Urothelium cell line (cell line): ENCODE data around the gene STRA8.
"Not testable (repeated sequence)": the region's sequence is repeated elsewhere in the genome, so short reads cannot be mapped to it uniquely, and the experiment has no call there.

Source experiments
- DNase-seq: peaks from one replicate; pipeline ENCODE4 v3.0.0; 2011; ENCODE audit warnings: low spot score, mixed read lengths
- FAIRE-seq: peaks from 2 replicates; lab custom pipeline; 2011; peaks lifted over from hg19 to GRCh38; lab: Jason Lieb, UNC

Gene STRA8

DNA sequence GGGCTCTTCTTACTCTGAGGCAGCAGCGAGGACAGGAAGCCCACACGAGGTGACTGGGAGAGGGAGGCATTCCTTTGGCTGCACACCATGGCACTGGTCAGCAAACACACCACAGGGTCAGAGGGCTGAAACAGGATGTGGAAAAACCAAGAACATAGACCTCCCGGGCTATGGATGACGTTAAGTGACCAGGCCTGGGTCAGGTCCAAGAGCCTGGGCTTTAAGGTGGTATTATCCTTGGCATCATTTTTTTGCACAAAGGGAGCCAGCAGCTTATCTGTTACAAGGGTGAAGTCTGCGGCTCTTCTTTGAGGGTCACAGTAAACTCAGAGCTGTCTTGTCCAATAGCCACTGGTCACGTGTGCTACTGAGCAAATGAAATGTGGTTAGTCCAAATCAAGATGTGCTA is 29.3 kb upstream of the STRA8 start:
- FAIRE-seq (no peak), DNase-seq (no peak)

- no peak for DNase-seq
- no peak for FAIRE-seq
Observed at GRCh38 chr7:135204876-135205275, 28.8 kb upstream of the STRA8 start.

DNA sequence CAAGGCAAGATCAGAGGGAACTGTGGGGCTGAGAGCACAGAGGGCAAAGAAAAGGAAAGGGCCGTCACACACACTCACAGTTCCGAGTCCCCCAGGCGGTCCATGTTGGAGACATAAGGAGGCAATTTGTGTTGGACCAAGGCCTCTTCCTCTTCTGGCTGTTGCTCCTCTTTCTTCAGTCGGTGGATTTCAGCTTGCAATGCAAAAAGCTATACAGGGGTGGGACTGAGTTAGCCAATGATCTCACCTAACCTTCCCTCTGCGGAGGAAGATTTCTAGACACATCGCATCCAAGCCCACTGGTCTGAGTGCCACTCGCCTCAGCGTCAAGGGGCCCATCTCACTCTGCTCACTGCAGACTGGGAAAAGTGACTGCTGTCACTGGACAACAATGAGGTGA is 27.8 kb upstream of the STRA8 start:
- FAIRE-seq (no peak), DNase-seq (no peak)

GRCh38 chr7:135206941-135207391 is 26.7 kb upstream of the STRA8 start:
- FAIRE-seq: no peak
- no peak for DNase-seq

DNA sequence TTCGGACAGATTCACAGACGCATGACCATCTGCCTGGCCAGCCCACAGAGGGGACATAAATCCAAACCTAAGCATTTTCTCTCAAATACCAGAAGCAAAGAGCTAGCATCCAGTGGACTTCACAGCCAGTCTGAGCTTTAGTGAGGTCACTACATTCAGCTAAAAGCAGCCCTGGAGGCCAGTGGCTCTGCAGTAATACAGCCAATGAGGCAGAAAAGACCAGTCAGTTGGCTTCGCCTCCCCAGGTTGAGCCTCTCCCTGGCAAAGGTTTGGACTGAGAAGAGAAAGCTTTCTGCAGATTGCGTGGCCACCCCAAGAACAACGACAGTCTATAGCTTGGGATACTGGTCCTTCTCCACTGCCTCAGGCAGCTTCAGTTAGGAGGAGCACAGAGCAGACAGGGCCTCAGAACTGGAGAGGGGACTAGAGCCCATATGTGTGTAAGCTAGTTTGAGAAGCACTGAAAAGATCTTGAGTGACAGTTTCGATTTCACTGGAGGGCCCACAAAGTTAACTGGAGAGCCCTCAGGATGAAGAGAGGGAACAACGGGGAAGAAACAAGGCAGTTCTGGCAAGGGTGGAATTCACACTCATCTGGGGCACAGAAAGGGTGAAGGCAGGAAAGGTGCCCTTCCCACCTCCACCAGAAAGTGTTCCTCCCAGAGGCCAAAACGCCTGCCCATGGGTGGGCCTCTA is 26.1 kb upstream of the STRA8 start:
- FAIRE-seq: no peak
- no peak for DNase-seq

DNA sequence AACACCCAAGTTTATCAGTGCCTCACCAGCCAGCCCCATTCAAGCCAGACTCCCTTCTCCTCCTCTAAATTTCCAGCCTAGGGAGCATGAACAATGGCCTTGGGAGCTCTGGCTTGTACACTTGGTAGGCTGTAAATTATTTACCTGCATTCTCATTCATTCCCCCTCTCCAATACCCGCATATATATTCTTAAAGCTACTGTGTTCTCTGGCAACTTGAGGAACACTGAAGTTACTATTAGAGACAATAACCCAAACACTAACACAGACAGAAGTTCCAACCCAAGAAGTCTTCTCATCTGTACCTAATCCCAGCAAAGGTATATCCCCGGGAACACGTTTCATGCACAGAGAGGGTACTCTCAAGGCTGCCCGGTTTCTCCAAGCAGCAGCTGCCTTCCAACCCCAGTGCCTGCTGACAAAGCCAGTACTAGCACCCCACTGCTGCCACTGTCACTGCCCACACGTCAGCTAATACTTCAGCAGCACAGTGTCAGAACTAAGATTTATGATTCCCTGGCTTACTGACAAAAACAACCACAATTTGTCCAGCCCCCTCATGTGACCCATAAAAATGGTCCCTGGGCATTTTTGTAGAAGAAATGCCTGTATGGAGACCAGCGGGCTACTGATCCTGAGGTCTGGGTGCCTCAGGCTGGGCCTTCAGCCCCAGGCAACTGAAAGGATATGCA is 25.4 kb upstream of the STRA8 start:
- DNase-seq (no peak), FAIRE-seq (no peak)

DNA sequence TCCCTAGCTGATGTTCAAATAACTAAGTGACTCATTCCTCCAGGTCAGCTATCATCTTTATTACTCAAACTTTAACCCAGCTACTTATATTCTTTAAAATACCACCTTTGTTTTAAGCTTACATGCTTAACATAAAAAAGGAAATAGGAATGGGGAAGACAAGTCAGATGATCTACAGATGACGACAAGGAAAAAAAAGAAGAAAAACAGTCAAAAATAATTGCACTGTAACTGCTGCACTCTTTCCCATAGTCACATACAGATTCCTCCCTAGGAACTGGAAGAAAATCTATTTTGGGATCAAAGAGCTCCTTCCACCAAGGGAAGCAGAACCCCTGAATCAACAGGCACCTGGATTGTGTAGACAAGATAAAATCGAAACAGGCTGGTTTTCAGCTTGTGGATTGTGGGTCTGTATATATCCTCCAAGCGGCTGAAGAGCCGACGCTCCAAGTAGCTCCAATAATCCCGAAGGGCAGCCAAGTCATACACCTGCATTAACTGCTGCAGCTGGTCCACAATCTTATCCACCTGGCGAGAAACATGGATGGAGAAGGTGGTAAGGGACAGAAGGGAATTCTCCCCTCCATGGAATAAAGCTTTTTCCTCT is 24.3 kb upstream of the STRA8 start:
- DNase-seq (no peak), FAIRE-seq (no peak)

GRCh38 chr7:135210888-135211178 is 22.8 kb upstream of the STRA8 start:
- DNase-seq (peak; percentile 14), FAIRE-seq (no peak)

GRCh38 chr7:135211179-135211945 is 22.3 kb upstream of the STRA8 start, which contains the start of gene WDR91:
Gene WDR91, minus strand, starts transcription at chr7:135211526. Its CDS starts 24 bp downstream, at chr7:135211502.
- DNase-seq: peak; percentile 99
- no peak for FAIRE-seq

GRCh38 chr7:135211946-135212685 is 21.5 kb upstream of the STRA8 start:
- not testable (repeated sequence) for DNase-seq, FAIRE-seq

DNA sequence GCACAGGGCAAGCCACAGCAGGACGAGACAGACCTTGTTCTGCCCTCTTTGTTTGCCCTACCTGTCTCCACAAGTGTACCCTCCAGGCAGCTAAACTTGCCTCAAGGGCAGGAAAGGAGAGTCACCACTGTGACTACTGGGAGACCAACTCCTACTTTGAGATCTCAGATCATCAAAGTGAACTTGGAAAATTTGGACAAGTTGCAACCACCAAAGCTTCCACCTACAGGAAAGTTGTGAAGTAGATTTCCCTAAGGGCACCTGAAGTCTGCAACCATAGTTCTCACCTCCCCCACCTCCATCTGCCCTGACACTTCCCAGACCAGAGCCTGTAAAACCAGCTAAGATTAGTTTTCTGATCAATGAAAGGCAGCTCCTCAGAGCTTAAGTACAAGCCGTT is 19.8 kb upstream of the STRA8 start:
- no peak for DNase-seq
- no peak for FAIRE-seq

- FAIRE-seq (no peak), DNase-seq (no peak)
Observed at GRCh38 chr7:135215180-135215579, 18.5 kb upstream of the STRA8 start.

DNA sequence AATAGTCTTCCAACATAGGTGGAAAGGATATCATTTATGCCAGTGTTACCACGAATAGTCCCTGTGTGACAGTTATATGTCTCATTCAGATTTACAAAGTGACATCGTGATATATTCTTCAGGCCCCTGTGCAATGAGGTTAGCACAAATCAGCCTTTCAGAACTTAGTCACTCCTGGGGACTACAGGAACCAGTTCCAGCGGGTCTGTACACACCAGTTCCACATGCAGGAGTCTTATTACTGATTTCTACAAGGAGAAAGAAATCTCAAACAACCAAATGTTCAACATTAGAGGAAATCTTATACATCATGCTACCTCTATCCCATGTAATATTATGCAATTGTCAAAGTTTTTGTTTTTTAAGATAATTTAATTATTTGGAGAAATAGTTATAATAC is 17.9 kb upstream of the STRA8 start:
- FAIRE-seq: no peak
- DNase-seq: no peak

DNA sequence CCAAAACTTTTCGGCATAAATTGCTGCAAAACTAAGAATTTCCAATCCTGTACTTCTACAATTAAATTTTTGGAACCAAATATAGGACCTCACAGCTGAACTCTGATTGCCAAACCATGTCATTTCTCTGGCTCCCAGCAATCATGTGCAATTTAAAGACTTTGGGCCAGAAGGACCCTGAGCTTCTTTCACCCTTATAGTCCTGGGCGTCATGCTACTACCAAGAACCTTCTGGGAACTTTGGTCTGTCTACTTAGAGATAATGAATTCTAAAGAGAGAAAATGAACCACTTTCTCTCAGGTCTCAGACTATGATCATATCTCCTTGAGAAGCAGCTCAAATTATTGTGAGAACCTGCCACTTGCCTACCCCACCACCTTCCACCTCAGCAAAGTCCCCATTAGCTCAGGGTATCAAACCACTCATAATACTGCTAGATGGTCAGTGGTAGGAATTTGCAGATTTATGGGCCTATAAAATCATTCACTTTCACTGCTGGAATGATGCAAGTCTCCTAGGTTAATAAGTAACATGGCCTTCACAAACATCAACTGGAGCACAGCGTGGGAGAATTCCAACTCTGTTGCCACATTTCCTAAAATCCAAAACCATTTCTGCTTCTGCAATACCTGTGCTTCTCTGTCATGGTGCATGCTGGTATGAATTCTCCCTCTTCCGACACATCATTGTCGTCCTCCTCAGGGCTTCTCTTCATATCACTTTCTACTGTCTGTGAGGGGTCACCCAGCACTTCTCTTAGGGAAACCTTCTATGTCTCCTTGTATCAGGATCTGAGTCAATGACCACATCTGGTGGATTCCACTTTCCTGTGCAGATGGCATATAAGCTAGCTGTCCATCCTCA is 15.8 kb upstream of the STRA8 start:
- DNase-seq (no peak), FAIRE-seq (no peak)

- no peak for DNase-seq
- FAIRE-seq: no peak
Observed at GRCh38 chr7:135224027-135224426, 9.6 kb upstream of the STRA8 start.

DNA sequence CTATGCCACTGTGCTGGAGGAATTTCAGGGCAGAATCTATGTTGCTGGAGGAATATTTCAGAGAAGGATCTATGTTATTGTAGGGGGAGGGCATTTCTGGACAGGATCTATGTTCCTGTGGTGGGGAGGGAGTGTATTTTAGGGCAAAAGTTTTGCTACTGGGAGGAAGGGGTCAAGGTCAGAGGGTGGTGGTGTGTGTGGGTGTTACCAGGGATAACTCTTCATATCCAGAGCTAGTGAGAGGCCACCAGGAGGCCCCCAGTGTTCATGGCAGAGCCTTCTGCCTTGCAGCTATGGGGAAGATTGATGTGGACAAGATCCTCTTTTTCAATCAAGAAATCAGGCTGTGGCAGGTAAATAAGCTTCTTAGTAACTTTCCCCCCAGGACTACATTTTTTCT is 2.0 kb upstream of the STRA8 start:
- no peak for DNase-seq
- FAIRE-seq: no peak

GRCh38 chr7:135232087-135232486 is 1.6 kb upstream of the STRA8 start:
- FAIRE-seq (no peak), DNase-seq (no peak)

DNA sequence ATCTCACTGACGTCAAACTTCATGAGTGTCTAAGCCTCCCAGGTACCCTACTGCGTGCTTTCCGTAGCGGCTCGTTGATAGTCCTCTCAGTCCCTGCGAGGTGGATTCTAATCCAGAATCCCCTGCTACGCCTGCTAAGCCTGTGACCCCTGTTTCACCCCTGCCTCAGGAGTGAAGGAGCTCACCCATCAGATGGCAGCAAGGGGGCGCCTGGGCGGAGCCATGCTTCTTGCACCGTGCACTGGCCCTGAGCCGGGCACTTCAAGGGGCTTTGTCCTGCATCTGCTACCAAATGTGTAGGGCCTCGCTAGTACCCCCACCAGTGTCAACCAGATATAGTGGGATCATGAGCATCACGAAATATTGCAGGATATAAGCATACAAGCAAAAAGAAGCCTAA is 918 bp upstream of the STRA8 start:
- FAIRE-seq: no peak
- no peak for DNase-seq

DNA sequence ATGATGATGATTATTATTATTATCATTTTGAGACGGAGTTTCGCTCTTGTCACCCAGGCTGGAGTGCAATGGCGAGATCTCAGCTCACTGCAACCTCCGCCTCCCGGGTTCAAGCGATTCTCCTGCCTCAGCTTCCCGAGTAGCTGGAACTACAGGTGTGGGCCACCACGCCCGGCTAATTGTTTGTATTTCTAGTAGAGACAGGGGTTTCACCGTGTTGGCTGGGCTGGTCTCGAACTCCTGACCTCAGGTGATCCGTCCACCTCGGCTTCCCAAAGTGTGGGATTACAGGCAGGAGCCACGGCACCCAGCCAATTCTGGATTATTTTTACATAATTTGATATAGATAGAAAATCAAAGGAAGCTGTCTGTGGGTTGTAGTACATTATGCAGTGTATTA is 457 bp downstream of the STRA8 start:
- not testable (repeated sequence) for FAIRE-seq, DNase-seq

DNA sequence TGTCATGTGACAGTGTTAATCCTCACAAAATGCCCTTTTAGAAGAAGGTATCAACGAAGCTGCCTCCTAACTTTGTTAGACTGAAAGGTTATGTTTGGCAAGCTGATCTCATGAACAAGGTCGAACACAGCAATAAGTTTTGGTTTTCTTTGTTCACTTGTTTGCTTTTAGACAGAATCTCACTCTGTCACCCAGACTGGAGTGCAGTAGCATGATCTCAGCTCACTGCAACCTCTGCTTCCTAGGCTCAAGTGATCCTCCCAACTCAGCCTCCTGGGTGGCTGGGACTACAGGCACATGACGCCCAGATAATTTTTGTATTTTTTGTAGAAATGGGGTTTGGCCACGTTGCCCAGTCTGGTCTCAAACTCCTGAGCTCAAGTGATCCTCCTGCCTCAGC is 1.1 kb downstream of the STRA8 start:
- FAIRE-seq: no peak
- DNase-seq: no peak
